SKM-1 (cell line): Measurements from ENCODE around the gene TSSK2.

Experiments used
- DNase-seq: peaks from one replicate; lab custom pipeline; 2025; ENCODE audit not compliant: unreplicated experiment; lab: John Stamatoyannopoulos, UW

Gene TSSK2

DNA sequence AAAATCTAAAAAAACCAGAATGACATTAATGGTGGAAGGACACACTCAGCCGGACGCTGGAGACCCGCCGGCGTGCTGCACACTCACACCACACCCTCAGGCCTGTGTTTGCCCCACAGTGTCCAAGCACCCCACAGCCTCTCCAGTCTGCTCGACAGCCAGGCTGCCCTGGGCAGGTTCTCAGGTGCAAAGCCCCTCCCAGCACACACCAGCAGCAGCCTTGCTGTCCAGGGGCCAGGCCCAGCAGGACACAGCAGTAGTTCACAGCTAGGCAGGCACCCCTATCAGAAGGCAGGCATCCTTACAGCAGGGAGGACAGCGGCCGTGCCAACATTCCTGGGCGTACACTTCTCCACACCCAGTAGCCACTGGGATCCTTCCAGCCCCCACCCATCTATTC is 49.1 kb downstream of the TSSK2 start:
- DNase-seq, result no peak

DNA sequence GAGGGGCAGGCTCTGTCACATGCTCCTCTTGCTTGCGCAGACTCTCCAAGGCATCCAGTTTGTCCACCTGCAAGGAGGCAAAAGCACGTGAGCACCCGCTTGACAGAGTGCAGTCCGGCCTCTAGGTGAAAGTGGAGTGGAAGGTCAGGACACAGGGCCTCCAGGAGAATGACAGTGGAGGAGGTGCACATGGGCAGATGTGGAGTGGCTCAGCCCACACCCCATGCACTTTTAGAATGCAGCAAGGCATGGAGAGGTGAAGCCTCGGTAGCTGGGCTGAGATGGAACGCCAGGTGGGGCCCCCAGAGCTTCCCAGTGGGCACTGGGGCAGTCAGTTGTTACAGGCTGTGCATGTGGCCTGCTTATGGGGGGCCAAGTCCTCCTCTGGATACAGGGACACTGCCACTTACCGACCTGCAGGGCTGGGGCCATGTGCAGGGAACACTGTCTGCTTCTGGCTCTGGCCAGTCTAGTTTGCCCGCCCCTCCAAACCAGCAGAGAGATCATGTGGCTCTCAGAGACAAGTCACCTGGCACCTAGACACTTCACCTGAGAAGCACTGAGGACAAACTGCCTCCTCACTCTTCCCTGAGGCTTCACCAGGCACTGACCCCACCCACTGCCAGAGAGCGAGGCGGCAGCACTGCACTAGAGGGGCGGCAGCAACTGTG is 49.8 kb downstream of the TSSK2 start:
- DNase-seq, result no peak

DNA sequence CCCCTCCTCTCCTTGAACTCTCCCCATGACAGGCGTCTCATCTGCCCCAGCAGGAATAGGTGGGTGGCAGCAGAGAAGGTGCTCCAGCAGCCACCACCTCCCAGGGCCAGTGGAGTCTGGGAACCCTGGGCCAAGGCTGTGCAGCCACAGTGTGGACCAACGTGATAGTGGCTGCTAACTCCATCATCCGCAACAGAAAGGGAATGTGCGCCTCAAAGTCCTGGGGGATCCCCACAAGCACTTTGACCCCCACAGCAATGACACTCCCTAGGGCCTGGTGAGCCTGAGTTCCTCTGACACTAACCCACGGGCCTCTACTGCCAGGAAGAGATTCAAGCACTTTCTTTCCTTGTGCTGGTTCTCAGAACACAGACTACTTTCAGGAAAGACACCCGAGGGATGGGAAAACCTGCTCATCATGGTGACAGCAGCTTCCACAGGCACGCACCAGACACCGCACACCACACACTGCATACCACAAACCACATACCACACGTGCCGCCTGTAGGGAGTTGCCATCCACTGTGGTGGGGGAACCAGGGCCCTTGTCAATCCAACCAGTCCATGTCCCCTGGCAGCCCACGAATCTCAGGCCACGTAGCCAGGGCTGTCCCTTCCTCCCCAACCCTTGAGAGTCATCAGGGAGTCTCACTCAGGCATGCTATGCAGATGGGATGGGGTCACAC is 50.8 kb downstream of the TSSK2 start:
- DNase-seq, result no peak
